T-helper 1 cell treated with Interleukin-12 subunit alpha and Interleukin-12 subunit beta and Interleukin-4 antibody, amounts not matched to agents 30 μg/mL and 1 μg/mL, for 36 hours (primary cell): Measurements from ENCODE around the gene NTM.

Source experiments
- H3K27ac Mint-ChIP-seq: one replicate; pipeline ENCODE4 v1.8.0; 2021; ENCODE audit warnings: mild to moderate bottlenecking, mixed read lengths
- H3K27me3 Mint-ChIP-seq: one replicate; pipeline ENCODE4 v1.8.0; 2021; ENCODE audit warnings: low read depth, mixed read lengths
- H3K36me3 Mint-ChIP-seq: one replicate; pipeline ENCODE4 v1.8.0; 2021; ENCODE audit warnings: low read depth, mixed read lengths
- H3K4me1 Mint-ChIP-seq: one replicate; pipeline ENCODE4 v1.8.0; 2021; ENCODE audit warnings: low read depth, mixed read lengths
- H3K4me3 Mint-ChIP-seq: one replicate; pipeline ENCODE4 v1.8.0; 2021; ENCODE audit warnings: mild to moderate bottlenecking, moderate library complexity, mixed read lengths
- H3K9me3 Mint-ChIP-seq: one replicate; pipeline ENCODE4 v1.8.0; 2021; ENCODE audit warnings: mixed read lengths

Gene NTM

GRCh38 chr11:132032555-132032954 lies 662.1 kb downstream of the NTM start:
- Mint-ChIP-seq H3K36me3 (no peaks in the 10 kb centered on the region), H3K27ac (no peak overlapping the region), H3K4me1 (no peaks in the 10 kb centered on the region), H3K9me3 (no peaks in the 10 kb centered on the region), H3K4me3 (no peak overlapping the region), H3K27me3 (no peaks in the 10 kb centered on the region)

GRCh38 chr11:132033051-132033450 lies 662.6 kb downstream of the NTM start:
- Mint-ChIP-seq H3K4me3 (no peak overlapping the region), H3K9me3 (no peaks in the 10 kb centered on the region), H3K4me1 (no peaks in the 10 kb centered on the region), H3K36me3 (no peaks in the 10 kb centered on the region), H3K27me3 (no peaks in the 10 kb centered on the region), H3K27ac (no peak overlapping the region)

- H3K9me3 Mint-ChIP-seq, result no peaks in the 10 kb centered on the region
- no peaks in the 10 kb centered on the region for H3K36me3 Mint-ChIP-seq
- H3K27ac Mint-ChIP-seq, result no peak overlapping the region
- no peaks in the 10 kb centered on the region for H3K4me1 Mint-ChIP-seq
- H3K27me3 Mint-ChIP-seq, result no peaks in the 10 kb centered on the region
- no peak overlapping the region for H3K4me3 Mint-ChIP-seq
These were observed 664.8 kb downstream of the NTM start for GRCh38 chr11:132035228-132035627.

GRCh38 chr11:132035766-132036165 lies 665.4 kb downstream of the NTM start:
- no peaks in the 10 kb centered on the region for H3K9me3 Mint-ChIP-seq
- H3K4me3 Mint-ChIP-seq, result no peak overlapping the region
- H3K27ac Mint-ChIP-seq, result no peak overlapping the region
- no peaks in the 10 kb centered on the region for H3K27me3 Mint-ChIP-seq
- no peaks in the 10 kb centered on the region for H3K36me3 Mint-ChIP-seq
- H3K4me1 Mint-ChIP-seq, result no peaks in the 10 kb centered on the region

- Mint-ChIP-seq H3K9me3 (no peaks in the 10 kb centered on the region), H3K4me3 (no peak overlapping the region), H3K4me1 (no peaks in the 10 kb centered on the region)
These were observed 665.8 kb downstream of the NTM start for GRCh38 chr11:132036220-132036619.

GRCh38 chr11:132036746-132037466 lies 666.5 kb downstream of the NTM start:
- no peaks in the 10 kb centered on the region for H3K9me3 Mint-ChIP-seq
- no peaks in the 10 kb centered on the region for H3K4me1 Mint-ChIP-seq
- H3K4me3 Mint-ChIP-seq, result no peak overlapping the region
- no peaks in the 10 kb centered on the region for H3K27me3 Mint-ChIP-seq
- no peaks in the 10 kb centered on the region for H3K36me3 Mint-ChIP-seq
- H3K27ac Mint-ChIP-seq, result no peak overlapping the region

More at GRCh38 chr11:132036220-132036619, 665.8 kb downstream of the NTM start:
- no peaks in the 10 kb centered on the region for H3K27me3 Mint-ChIP-seq
- H3K36me3 Mint-ChIP-seq, result no peaks in the 10 kb centered on the region
- H3K27ac Mint-ChIP-seq, result no peak overlapping the region

GRCh38 chr11:132037467-132037862 lies 667.0 kb downstream of the NTM start:
- no peaks in the 10 kb centered on the region for H3K9me3 Mint-ChIP-seq
- no peaks in the 10 kb centered on the region for H3K36me3 Mint-ChIP-seq
- no peaks in the 10 kb centered on the region for H3K4me1 Mint-ChIP-seq
- H3K27me3 Mint-ChIP-seq, result no peaks in the 10 kb centered on the region
- no peak overlapping the region for H3K4me3 Mint-ChIP-seq
- no peak overlapping the region for H3K27ac Mint-ChIP-seq

- Mint-ChIP-seq H3K27me3 (no peaks in the 10 kb centered on the region), H3K36me3 (no peaks in the 10 kb centered on the region), H3K9me3 (no peaks in the 10 kb centered on the region), H3K4me3 (no peak overlapping the region), H3K4me1 (no peaks in the 10 kb centered on the region), H3K27ac (no peak overlapping the region)
These were observed 667.5 kb downstream of the NTM start for GRCh38 chr11:132037956-132038355.

- H3K4me1 Mint-ChIP-seq, result no peaks in the 10 kb centered on the region
- no peaks in the 10 kb centered on the region for H3K27me3 Mint-ChIP-seq
- H3K9me3 Mint-ChIP-seq, result no peaks in the 10 kb centered on the region
- H3K4me3 Mint-ChIP-seq, result no peak overlapping the region
- H3K36me3 Mint-ChIP-seq, result no peaks in the 10 kb centered on the region
- no peak overlapping the region for H3K27ac Mint-ChIP-seq
These were observed 669.1 kb downstream of the NTM start for GRCh38 chr11:132039521-132039920.

GRCh38 chr11:132042296-132042695 lies 671.9 kb downstream of the NTM start:
- H3K4me3 Mint-ChIP-seq, result no peak overlapping the region
- no peaks in the 10 kb centered on the region for H3K9me3 Mint-ChIP-seq
- H3K27me3 Mint-ChIP-seq, result no peaks in the 10 kb centered on the region
- H3K27ac Mint-ChIP-seq, result no peak overlapping the region
- no peaks in the 10 kb centered on the region for H3K4me1 Mint-ChIP-seq
- no peaks in the 10 kb centered on the region for H3K36me3 Mint-ChIP-seq

GRCh38 chr11:132043714-132044113 lies 673.3 kb downstream of the NTM start:
- Mint-ChIP-seq H3K27me3 (no peaks in the 10 kb centered on the region), H3K4me3 (no peak overlapping the region), H3K4me1 (no peaks in the 10 kb centered on the region), H3K9me3 (no peaks in the 10 kb centered on the region), H3K36me3 (no peaks in the 10 kb centered on the region), H3K27ac (no peak overlapping the region)

GRCh38 chr11:132045107-132045506 lies 674.7 kb downstream of the NTM start:
- Mint-ChIP-seq H3K9me3 (no peaks in the 10 kb centered on the region), H3K4me1 (no peaks in the 10 kb centered on the region), H3K4me3 (no peak overlapping the region), H3K27ac (no peak overlapping the region), H3K27me3 (no peaks in the 10 kb centered on the region), H3K36me3 (no peaks in the 10 kb centered on the region)

GRCh38 chr11:132046288-132046865 lies 676.0 kb downstream of the NTM start:
- no peak overlapping the region for H3K4me3 Mint-ChIP-seq
- no peak overlapping the region for H3K27ac Mint-ChIP-seq
- H3K27me3 Mint-ChIP-seq, result no peaks in the 10 kb centered on the region
- no peaks in the 10 kb centered on the region for H3K36me3 Mint-ChIP-seq
- H3K4me1 Mint-ChIP-seq, result no peaks in the 10 kb centered on the region
- no peaks in the 10 kb centered on the region for H3K9me3 Mint-ChIP-seq

GRCh38 chr11:132047167-132047566 lies 676.8 kb downstream of the NTM start:
- Mint-ChIP-seq H3K4me1 (no peaks in the 10 kb centered on the region), H3K27ac (no peak overlapping the region), H3K9me3 (no peaks in the 10 kb centered on the region), H3K36me3 (no peaks in the 10 kb centered on the region), H3K4me3 (no peak overlapping the region), H3K27me3 (no peaks in the 10 kb centered on the region)

- H3K27ac Mint-ChIP-seq, result no peak overlapping the region
- no peaks in the 10 kb centered on the region for H3K4me1 Mint-ChIP-seq
- H3K4me3 Mint-ChIP-seq, result no peak overlapping the region
- no peaks in the 10 kb centered on the region for H3K27me3 Mint-ChIP-seq
- no peaks in the 10 kb centered on the region for H3K9me3 Mint-ChIP-seq
- no peaks in the 10 kb centered on the region for H3K36me3 Mint-ChIP-seq
These were observed 677.6 kb downstream of the NTM start for GRCh38 chr11:132048040-132048439.
